ENCODE results near the gene SKOR2. TPM values are rescaled to one million over a fixed set of nuclear protein-coding genes. Genes with fewer than 3 reads are reported as not detected.

SKOR2 gene
- total RNA-seq, 1 donor from 2014 or later: not detected

DNA sequence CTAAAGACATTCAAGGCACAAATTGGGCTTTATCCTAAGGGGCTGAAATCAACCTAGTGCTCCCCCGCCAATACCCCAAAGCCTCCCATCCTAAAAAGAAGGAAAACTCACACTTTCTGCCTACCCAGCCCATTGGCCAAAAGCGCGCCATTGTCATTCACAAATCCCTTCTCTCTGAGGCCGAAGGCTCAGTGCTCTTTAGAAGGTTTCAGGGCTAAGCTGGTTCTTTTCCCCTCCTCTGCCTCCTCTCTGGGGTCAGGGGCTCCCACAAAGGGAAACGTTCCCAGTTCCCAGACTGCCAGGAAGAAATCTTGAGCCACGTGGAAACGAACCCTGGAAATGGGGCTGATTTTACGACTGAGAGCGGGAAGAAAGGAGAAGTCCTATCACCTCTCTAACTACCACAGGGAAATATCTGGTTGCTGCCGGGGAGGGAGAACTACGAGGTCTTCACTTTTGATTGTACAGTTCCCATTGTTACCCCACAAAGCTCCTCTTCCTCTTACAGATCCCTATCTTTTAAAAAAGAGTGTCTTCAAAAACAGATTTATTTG is 1.7 kb upstream of the SKOR2 start:
- no peaks in the 10 kb centered on the region for H3K4me1 Mint-ChIP-seq (ENCODE audit: low read depth, unreplicated experiment)
- no peak overlapping the region for H3K4me2 ChIP-seq (ENCODE audit: low read length)

GRCh38 chr18:47250391-47251046 is 941 bp downstream of the SKOR2 start:
- H3K9ac ChIP-seq (ENCODE audit: low read length): no peak overlapping the region
- peaks cover 29% of the 10 kb centered on the region for H3K9me3 Mint-ChIP-seq (ENCODE audit: unreplicated experiment)

More for the DNA sequence above, 1.7 kb upstream of the SKOR2 start:
- no peak for DNase-seq (ENCODE audit: low read depth)
- Mint-ChIP-seq H3K27ac (ENCODE audit: unreplicated experiment) (no peak overlapping the region), H3K36me3 (ENCODE audit: low read depth, unreplicated experiment) (no peaks in the 10 kb centered on the region), H3K4me3 (ENCODE audit: unreplicated experiment) (no peak overlapping the region), H3K9me3 (ENCODE audit: unreplicated experiment) (peaks cover 30% of the 10 kb centered on the region), H3K27me3 (ENCODE audit: low read depth, unreplicated experiment) (peaks cover 95% of the 10 kb centered on the region)
- Histone ChIP-seq H3K36me3 (ENCODE audit: insufficient read depth, low read length) (no peaks in the 10 kb centered on the region), H4K20me1 (ENCODE audit: insufficient read depth, low read length) (peaks cover 4% of the 10 kb centered on the region), H3K27ac (ENCODE audit: low read depth, low read length) (no peak overlapping the region), H3K27me3 (ENCODE audit: insufficient read depth, low read length) (peaks cover 77% of the 10 kb centered on the region), H3K4me3 (ENCODE audit: insufficient read depth, low read depth, low read length) (no peak overlapping the region), H3K9ac (ENCODE audit: low read length) (no peak overlapping the region), H3K79me2 (ENCODE audit: insufficient read depth, low read length) (no peaks in the 10 kb centered on the region), H3K9me3 (ENCODE audit: insufficient read depth, low read depth, low read length) (peaks cover 13% of the 10 kb centered on the region), H2AFZ (ENCODE audit: low read depth, low read length) (no peak overlapping the region), H3K4me1 (ENCODE audit: insufficient read depth, low read length) (no peaks in the 10 kb centered on the region)
- TF ChIP-seq EZH2 (IDR thresholded peaks at IDR 0.05; ENCODE audit: insufficient read depth, low read length): no peak
- TF ChIP-seq, protein P1, sequence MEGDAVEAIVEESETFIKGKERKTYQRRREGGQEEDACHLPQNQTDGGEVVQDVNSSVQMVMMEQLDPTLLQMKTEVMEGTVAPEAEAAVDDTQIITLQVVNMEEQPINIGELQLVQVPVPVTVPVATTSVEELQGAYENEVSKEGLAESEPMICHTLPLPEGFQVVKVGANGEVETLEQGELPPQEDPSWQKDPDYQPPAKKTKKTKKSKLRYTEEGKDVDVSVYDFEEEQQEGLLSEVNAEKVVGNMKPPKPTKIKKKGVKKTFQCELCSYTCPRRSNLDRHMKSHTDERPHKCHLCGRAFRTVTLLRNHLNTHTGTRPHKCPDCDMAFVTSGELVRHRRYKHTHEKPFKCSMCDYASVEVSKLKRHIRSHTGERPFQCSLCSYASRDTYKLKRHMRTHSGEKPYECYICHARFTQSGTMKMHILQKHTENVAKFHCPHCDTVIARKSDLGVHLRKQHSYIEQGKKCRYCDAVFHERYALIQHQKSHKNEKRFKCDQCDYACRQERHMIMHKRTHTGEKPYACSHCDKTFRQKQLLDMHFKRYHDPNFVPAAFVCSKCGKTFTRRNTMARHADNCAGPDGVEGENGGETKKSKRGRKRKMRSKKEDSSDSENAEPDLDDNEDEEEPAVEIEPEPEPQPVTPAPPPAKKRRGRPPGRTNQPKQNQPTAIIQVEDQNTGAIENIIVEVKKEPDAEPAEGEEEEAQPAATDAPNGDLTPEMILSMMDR (IDR thresholded peaks at IDR 0.05; ENCODE audit: insufficient read depth, low read depth, low read length): no peak
- FAIRE-seq: no peak

More at GRCh38 chr18:47250391-47251046, 941 bp downstream of the SKOR2 start:
- peaks cover 4% of the 10 kb centered on the region for H4K20me1 ChIP-seq (ENCODE audit: insufficient read depth, low read length)
- H3K4me1 ChIP-seq (ENCODE audit: insufficient read depth, low read length): no peaks in the 10 kb centered on the region
- Mint-ChIP-seq H3K27ac (ENCODE audit: unreplicated experiment) (no peak overlapping the region), H3K36me3 (ENCODE audit: low read depth, unreplicated experiment) (no peaks in the 10 kb centered on the region), H3K4me1 (ENCODE audit: low read depth, unreplicated experiment) (no peaks in the 10 kb centered on the region), H3K27me3 (ENCODE audit: low read depth, unreplicated experiment) (peaks cover 80% of the 10 kb centered on the region), H3K4me3 (ENCODE audit: unreplicated experiment) (peak overlapping the region; percentile 57)
- H3K79me2 ChIP-seq (ENCODE audit: insufficient read depth, low read length): no peaks in the 10 kb centered on the region
- H3K9me3 ChIP-seq (ENCODE audit: insufficient read depth, low read depth, low read length): peaks cover 16% of the 10 kb centered on the region
- no peak overlapping the region for H3K27ac ChIP-seq (ENCODE audit: low read depth, low read length)
- H2AFZ ChIP-seq (ENCODE audit: low read depth, low read length): no peak overlapping the region
- H3K4me2 ChIP-seq (ENCODE audit: low read length): no peak overlapping the region
- no peak overlapping the region for H3K4me3 ChIP-seq (ENCODE audit: insufficient read depth, low read depth, low read length)
- DNase-seq (ENCODE audit: low read depth) (no peak), FAIRE-seq (no peak)
- H3K27me3 ChIP-seq (ENCODE audit: insufficient read depth, low read length): peaks cover 85% of the 10 kb centered on the region
- no peaks in the 10 kb centered on the region for H3K36me3 ChIP-seq (ENCODE audit: insufficient read depth, low read length)
- TF ChIP-seq, protein P1 (IDR thresholded peaks at IDR 0.05; ENCODE audit: insufficient read depth, low read depth, low read length): no peak

Measured in astrocyte (in vitro differentiated cells and primary cell).